ENCODE data around the gene MTMR3. TPM values are rescaled to one million over a fixed set of nuclear protein-coding genes. Genes with fewer than 3 reads are reported as not detected.

The MTMR3 gene
- polyA plus RNA-seq, 5 donors: 35.2 to 47.1 (median 42.1) TPM

Other genes starting within 250 kb of the MTMR3 start
- under 1 TPM; 0.10 to 0.28 (median 0.21) TPM for gene CABP7, start 163.2 kb upstream of the MTMR3 start, polyA plus RNA-seq (ENCODE audit: insufficient read depth in 1 of 5, insufficient read length in 5 of 5, low replicate concordance in 1 of 5)
- gene ZMAT5, start 116.2 kb upstream of the MTMR3 start, polyA plus RNA-seq (ENCODE audit: insufficient read depth in 1 of 5, insufficient read length in 5 of 5, low replicate concordance in 1 of 5): 10 to 100 TPM; 19.9 to 28.2 (median 21.9) TPM
- gene UQCR10, start 115.8 kb upstream of the MTMR3 start, polyA plus RNA-seq (ENCODE audit: insufficient read depth in 1 of 5, insufficient read length in 5 of 5, low replicate concordance in 1 of 5): 100 to 1,000 TPM; 111 to 139 (median 121) TPM
- 10 to 100 TPM; 45.6 to 57.4 (median 51.9) TPM for gene ASCC2, start 44.9 kb upstream of the MTMR3 start, polyA plus RNA-seq (ENCODE audit: insufficient read depth in 1 of 5, insufficient read length in 5 of 5, low replicate concordance in 1 of 5)
- gene HORMAD2, start 197.3 kb downstream of the MTMR3 start, polyA plus RNA-seq (ENCODE audit: insufficient read depth in 1 of 5, insufficient read length in 5 of 5, low replicate concordance in 1 of 5): under 1 TPM; 0.07 to 0.54 (median 0.21) TPM